ENCODE results near the gene MGAT4A.
"Not testable (repeated sequence)": the region's sequence is repeated elsewhere in the genome, so short reads cannot be mapped to it uniquely, and the experiment has no call there.

Gene MGAT4A

DNA sequence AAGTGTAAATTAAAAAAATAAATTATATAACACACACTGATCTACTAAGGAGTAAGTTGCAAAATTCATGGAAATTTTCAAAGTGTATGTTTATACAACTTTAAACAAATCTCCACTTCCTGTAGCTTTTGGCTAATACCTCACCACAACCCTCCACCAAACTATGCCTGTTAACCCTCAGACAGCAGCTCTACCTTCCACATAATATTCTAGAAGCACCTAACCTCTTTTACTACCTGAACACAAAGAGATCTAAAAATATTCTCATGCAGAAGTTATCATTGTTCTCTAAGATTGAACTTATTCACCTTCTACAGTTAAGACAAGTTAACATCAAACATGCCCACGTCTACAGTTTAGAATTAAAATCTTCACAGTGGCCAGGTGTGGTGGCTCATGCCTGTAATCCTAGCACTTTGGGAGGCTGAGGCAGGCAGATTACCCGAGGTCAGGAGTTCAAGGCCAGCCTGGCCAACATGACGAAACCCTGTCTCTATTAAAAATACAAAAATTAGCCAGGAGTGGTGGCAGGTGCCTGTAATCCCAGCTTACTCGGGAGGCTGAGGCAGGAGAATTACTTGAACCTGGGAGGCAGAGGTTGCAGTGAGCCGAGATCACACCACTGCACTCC is 2.7 kb downstream of the MGAT4A start:
- DNase-seq = not testable (repeated sequence)

DNA sequence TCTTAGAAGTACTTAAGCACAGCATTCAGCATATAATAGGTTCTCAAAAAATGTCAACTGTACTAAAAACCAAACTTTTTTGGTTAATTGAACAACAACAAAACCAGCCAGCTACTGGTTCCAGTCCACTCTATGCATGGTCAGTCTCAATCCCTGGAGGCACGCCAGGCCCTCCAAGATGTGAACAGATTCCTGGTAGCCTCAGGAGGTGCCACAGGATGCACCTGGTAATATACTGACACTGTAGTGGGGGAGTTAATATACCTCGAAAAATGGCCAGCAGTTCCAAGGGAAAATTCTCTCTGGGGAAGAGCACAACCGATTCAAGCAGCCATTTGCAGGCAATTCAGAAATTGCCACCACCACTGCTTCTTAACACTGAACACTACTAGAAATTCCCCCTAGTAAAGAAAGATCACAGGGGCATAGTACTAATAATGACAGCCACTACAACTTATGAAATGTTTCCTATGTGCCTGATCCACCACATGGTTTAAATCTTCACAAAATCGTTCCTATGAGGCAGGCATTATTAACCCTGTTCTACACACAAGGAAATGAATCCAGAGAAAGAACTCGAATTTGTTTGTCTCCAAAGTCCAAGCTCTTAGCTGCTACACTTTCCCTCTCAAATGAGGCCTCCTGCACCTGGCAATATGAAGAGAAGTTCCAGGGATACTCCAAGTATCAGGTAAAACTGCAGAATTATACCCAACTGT is 3.4 kb downstream of the MGAT4A start:
- DNase-seq = no peak

DNA sequence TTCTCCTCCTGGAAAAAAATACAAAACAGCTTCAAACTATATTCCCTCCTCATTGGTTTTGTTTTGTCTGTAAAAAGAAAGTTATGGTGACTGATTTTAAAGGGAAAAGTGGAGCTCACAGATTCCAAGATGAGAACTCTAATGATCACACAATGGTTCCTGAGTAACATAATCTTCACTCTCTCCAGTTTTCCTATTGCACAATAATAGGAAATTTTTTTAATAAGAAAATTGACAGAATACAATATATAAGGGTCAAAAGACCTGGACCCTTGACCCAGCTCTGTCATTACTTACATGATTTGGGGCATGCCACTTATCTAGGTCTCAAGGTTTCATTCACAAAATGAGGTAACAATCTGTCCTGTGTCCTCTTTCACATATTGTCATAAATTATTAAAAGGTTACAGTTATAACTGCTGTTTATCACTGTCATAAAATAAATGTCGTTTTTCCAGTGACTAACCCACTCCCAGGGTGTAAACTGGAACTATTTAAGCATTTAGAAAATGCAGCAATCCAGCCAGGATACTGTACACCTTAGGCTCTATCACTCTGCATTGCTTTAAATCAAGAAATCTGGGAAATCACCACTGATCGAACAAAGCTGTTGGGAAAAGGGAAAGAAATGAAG is 4.1 kb downstream of the MGAT4A start:
- DNase-seq = no peak

DNA sequence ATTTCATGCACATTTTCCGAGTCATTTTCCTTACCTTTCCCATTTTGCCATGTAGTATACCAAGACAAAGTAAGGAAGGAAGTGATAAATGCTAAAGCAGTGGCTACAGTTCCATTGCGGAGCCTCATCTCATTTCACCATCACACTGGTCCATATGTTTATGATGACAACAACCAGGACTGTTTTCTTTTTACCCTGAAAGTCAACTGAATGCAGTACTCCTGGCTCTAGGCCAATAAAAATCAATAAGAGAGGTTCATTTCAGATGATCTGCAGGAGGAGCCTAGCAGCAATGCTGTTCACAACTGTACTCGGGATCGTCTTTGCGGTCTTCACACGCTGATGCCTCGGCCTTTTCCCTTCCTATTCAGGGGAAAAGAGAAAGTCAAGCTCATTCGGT is 4.7 kb downstream of the MGAT4A start:
- DNase-seq = no peak

DNA sequence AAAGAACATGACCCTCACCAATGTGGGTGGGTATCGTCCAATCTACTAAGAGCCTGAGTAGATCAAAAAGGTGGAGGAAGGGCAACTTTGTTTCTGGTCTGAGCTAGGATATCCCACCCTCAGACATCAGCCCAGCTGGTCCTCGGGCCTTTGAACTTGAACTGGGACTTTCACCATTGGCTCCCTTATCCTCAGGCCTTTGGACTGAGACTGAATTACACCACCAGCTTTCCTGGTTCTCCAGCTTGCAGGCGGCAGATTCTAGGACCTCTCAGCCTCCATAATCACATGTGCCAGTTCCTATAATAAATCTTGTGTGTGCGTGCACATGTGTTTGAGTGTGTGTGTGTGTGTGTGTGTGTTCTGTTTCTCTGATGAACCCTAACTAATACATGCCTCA is 10.6 kb downstream of the MGAT4A start:
- no peak for DNase-seq

DNA sequence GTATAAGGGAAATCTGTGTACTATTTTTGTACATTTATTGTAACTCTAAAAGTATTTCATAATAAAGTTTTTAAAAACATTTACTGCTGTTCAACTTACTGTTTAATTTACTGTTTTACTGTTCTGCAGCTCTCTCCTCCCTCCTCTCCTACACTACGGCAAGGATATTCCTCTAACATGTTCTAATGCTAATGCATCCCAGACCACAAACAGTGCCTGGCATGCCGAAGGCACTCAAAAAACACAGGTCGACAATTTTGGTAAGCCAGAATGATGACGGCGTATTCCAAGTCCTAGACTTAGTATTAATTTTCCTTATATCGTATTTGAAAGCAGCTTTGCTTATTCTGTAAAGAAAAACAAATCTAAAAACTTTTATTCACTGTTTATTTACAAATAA is 13.3 kb downstream of the MGAT4A start:
- no peak for DNase-seq

DNA sequence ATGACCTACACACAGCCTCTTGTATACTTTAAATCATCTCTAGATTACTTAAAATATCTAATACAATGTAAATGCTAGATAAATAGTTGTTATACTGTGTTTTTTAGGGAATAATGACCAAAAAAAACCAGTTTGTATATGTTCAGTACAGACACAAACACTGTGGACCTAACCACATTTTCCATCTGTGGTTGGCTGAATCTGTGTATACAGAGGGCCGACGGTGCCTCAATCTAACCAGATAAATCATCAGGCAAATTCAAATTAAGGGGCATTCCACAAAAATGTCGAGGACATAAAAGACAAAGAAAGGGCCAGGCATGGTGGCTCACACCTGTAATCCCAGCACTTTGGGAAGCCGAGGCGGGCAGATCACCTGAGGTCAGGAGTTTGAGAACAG is 14.1 kb downstream of the MGAT4A start:
- no peak for DNase-seq

DNA sequence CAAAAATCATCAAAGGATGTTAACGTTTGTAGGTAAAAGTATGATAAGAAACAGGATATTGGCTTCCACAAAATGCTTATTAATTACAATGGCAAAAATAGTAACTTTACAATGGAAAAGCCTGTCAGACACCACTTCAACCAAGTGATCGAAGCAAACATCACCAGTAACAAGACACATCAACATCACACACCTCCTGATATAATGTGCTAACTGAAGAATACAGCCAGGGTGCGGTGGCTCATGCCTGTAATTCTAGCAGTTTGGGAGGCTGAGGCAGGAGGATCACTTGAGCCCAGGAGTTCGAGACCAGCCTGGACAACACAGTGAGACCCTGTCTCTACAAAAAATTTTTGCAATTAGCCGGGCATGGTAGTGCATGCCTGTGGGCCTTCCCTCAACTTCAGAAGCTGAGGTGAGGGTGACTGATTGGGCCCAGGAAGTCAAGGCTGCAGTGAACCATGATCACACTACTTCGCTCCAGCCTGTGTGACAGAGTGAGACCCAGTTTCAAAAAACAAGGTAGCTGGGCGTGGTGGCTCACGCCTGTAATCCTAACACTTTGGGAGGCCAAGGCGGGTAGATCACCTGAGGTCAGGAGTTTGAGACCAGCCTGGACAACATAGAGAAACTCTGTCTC is 15.0 kb downstream of the MGAT4A start:
- no peak for DNase-seq

DNA sequence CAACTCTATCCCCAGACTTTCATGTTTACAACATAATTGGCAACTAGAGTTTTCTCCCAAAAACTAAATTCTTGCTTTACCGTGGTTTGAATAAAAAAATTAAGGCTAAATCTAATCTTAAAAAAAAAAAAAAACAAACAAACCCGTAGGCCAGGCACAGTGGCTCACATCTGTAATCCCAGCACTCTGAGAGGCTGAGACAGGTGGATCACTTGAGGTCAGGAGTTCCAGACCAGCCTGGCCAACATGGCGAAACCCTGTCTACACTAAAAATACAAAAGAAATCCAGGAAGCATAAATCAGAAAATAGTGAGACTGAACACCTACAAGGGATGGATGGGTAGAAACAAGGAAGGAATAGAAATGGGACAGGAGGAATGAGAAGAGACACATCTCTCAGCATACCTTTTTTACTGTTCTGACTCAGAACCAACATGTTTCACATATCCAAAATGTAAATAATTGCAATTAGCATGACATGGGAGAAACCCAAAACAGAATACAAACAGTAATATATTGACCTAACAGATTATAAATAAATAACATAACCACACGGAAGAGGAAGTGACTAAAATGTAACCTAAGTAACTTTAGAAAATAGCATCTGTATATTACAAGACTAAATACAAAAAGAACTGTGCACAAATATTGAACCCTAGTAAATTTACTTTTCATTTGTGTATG is 17.5 kb downstream of the MGAT4A start:
- no peak for DNase-seq

DNA sequence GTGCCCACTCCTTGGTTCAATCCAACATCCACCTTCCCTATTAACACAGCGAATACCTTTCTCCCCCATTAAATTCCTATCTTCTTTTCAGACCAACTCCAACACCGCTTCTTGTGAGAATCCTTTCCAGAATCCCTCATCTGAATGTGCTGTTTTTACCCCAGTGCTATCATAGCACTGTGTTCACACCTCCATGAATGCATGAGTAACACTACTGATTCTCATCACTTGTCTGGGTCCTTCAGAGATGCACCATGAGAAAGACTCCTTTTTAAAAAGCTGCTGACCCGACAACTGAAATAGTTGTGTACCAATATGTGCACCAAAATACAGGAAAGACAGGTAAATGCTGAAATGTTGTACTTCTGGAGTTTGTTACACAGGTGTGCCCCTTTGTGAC is 18.8 kb downstream of the MGAT4A start:
- no peak for DNase-seq

DNA sequence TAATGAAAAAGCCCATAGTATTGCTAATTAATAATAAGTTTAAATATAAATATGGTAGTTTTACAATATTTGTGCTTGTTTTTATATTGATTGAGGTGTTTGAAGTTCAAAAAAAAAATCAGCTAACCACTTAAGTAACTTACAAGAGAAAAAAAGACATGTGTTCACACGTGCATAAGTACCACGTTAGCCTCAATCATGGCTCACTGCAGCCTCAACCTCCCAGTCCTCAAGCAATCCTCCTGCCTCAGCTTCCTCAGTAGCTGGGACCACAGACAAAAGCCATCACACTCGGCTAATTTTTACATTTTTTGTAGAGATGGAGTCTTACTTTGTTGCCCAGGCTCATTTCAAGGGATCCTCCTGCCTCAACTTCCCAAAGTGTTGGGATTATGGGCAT is 19.4 kb downstream of the MGAT4A start:
- DNase-seq = no peak

DNA sequence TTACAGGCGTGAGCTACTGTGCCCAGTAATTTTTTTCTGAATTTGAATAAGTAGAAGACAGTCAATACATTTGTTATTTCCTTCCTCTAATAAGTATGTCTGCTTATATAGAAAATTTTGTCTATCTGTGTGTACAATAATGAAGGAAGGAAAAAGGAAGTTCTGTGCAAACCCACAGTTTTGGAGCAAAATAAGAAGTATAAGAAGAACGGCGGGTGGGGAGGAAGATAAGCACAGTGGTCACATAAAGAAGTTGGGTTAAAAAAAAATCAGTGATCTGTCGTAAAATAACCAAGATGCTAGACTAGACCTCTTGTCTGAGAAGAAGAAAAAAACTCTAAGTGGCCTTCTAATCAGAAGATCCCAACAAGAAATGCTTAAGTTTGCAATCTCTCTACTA is 20.2 kb downstream of the MGAT4A start:
- no peak for DNase-seq

DNA sequence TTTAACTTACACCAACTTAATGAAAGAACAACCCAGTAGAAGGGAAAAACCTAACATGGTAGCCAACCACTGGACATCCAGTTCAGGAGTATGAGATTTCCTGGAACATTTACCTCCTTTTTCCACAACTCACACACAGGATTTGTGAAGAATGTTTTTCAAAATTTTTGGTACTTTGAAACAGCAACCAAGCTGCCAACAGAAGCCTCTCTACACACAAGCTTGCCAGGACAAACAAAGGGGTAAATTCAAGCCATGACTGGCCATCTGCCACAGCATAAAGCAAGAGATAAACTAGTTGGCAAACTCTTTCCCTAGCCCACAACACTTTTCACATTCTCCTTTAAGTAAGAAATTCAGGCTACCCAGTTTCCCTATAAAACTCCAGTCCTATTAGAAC is 21.4 kb downstream of the MGAT4A start:
- no peak for DNase-seq

DNA sequence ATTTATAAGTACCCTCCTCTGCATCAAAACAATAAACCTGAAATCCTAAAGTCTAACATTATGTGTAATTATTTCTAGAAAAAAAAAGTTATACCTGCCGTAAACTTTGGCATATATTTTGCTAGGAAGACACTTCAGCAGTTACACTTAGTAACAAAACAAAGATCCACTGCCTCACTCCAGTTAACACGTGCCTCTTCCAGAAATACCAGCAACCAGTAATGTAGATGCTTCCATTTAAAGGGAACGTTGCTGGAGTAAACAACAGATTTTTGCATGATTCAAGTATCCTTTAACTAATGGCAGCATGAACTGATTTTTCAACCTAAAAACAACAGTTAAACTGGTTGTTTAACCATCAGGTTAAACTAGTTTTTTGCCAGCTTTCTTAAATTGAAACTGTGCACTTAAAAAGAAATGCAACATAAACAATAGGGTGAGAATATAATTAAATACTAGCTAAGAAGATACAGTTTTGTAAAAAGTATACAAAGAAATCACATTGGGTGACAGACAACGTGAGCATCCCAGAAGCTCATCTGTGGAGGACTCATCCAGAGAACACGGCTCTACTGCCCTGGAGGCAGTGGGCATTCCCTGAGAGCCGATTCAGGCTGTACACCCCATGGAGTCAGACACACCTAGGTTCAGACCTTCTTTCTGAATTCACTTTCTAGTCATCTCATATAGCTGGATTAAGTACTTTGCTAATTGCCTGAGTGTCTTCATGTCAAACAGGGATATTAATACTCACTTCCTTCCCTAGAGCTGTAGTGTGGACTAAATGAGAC is 22.3 kb downstream of the MGAT4A start:
- no peak for DNase-seq

DNA sequence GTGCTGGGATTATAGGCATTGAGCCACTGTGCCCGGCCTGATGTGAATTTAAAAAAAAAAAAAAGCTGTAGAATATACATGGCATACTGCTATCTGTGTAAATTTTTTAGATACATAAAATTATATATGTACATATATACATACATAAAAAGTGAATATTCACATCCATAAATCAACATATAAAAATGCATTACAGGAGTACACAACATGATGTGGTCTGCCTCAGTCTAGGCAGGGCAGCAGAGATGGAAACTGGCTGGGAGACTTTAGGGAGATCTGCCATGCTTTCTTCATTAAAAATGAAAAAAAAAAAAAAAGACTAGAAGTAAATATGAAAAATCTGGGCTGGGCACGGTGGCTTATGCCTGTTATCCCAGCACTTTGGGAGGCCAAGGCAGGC is 24.3 kb downstream of the MGAT4A start:
- no peak for DNase-seq

DNA sequence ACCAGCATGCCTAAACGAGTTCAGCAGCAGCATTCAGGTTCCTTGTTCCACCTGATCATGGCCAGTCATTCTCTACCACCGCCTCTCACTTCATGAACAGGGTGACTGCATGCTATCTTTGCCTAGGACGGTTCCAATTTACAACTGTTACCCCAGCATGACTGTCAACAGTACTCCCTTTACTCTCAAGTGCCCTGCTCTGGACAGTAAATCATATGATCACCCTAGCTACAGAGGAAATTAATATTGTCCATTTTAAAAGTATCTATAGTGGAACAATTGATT is 25.7 kb downstream of the MGAT4A start:
- no peak for DNase-seq

DNA sequence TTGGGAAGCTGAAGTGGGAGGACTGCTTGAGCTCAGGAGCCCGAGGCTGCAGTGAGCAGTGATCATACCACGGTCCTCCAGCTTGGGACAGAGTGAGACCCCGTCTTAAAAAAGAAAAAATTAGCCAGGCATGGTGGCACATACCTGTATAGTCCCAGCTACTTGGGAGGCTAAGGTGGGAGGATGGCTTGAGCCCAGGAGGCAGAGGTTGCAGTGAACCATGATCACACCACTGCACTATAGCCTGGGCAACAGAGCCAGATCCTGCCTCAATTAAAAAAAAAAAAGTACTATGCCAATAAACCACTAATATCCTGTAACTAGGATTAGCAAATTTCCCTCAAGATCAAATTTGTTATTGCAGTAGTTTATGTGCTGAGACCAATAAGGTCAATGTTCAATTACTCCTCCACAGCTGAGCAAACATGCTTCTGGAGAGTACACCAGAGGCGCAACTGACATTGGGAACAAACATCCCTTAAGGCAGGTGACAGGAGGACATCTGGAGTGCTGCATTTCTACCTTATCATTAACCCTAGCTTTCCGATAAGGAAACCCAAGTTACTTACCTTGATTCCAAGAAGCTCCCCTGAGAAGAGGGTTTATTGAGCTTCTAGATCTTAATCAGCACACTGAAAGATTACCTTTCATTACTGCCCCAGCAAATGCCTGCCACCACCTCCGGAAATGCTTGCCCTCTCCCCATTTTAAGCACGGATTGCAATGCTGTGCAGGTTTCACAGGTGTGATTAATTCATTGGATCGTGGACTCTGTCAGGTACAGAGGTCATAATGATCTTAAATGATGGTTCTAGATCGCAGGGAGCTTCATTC is 26.2 kb downstream of the MGAT4A start:
- no peak for DNase-seq

DNA sequence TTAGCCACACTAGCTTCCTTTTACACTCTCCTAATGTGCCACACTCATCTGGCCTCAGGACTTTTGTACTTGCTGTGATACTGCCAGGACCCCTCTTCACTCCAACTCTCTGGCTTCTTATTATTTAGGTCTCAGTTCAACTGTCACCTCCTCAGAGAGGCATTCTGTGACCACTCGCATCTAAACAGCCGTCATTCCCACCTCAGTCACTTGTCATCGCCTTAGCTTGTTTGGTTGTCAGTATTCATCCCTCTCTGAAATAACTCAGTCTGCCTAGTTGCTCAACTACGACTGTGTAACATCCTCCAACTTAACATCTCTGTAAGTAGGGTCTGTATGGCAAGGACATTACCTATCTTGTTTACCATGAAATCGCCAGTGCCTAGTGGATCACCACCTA is 27.2 kb downstream of the MGAT4A start:
- no peak for DNase-seq

DNA sequence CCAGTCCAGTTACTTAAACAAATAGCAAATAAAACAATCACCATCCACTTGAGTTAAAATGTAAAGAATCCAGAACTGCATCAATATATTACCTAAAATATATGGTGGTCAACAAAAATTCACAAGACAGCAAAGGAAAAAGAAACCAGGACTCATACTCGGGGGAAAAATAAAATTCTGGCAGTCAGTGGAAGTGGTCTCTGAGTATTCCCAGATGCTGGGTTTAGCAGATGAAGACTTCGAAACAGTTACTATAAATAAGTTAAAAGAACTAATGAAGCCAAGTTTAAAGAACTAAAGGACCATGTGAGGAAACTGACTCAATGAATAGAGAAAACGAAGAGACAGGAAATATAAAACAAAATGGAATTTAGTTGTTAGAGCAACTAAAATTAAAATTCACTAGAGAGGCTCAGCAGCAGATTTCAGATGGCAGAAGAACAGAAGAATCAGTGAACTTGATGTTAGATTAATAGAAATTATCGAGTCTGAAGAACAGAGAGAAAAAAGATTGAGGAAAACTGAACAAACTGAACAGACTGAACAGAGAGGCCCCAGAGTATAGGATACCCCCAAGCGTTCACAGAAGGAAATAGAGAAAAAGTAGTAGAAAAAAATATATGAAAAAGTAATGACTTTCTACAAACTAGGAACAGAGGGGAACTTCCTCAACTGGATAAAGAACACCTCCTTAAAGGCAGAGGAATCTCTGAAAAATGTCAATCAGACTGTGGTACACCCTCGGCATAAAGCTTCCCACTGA is 27.9 kb downstream of the MGAT4A start:
- DNase-seq = no peak

DNA sequence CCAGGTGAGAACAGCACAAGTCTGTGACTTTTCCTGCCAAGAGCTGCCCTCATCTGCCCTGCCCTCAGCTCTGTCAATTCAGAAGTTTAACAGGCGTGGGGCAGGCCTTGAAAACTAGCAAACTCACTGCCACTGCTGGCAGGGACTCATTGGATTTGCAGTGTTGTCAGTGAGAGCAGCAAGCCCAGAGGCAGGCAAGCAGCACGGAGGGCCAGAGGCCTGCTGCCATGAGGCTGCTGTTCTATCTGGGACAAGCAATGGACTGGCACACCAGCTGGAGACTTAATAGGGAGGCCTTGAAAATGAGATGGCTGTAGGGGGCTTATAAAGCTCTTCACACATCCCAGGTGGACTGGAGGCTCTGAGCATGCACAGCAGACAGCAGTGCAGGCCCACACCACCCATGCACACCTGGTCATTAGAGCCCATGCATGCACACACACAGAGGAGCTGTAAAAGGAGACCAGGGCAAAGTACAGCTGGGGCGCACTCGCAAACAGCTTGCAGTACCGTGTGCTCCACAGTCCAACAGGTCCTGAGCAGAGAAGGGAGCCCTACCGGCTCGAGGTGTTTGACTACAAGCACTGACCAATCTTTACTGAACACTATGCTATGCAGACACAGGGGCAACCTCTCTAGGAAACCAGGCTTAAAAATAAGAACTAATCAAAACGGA is 28.7 kb downstream of the MGAT4A start:
- DNase-seq = no peak

All from eye (tissue), 1 donor.